PC-9 (cell line): ENCODE results near the gene CASKIN1. TPM values are rescaled to one million over a fixed set of nuclear protein-coding genes. Genes with fewer than 3 reads are reported as not detected.
"Not testable (repeated sequence)": the region's sequence is repeated elsewhere in the genome, so short reads cannot be mapped to it uniquely, and the experiment has no call there.

ENCODE experiments used
- BruUV-seq: library from RNA; stranded (reverse); fragments of 400-500 nt; replicated peaks from 2 replicates; lab custom pipeline; 2021; lab: Mats Ljungman, UMichigan
- CTCF ChIA-PET: fragments of 300-600 bp; sonication (Branson Sonifier 250); formaldehyde crosslinking; loops from one replicate; lab custom pipeline; 2022; ENCODE audit warnings: antibody characterized with exemption; lab: Charles Lee
- POLR2A ChIA-PET: fragments of 300-600 bp; sonication (Branson Sonifier 250); formaldehyde crosslinking; loops from one replicate; lab custom pipeline; 2022; ENCODE audit warnings: antibody characterized with exemption; ENCODE audit not compliant: unreplicated experiment; lab: Charles Lee
- DNase-seq, 2 experiments: peaks; one replicate each; pipeline versions ENCODE4 v3.0.0 to v3.0.0-alpha.2; 2015 to 2022; ENCODE audit warnings: mixed read lengths in 1 of 2
- H2AFZ ChIP-seq: fragments of 200-600 bp; sonication (generic); 2 replicates; pipeline ENCODE4 v1.8.1; 2017; ENCODE audit warnings: antibody characterized with exemption
- H3F3A ChIP-seq: fragments of 200-600 bp; sonication (generic); 2 replicates; pipeline ENCODE4 v1.8.1; 2017; ENCODE audit warnings: antibody characterized with exemption, mild to moderate bottlenecking, low read depth; ENCODE audit not compliant: insufficient read depth
- H3K27ac ChIP-seq: fragments of 200-600 bp; sonication (generic); 2 replicates; pipeline ENCODE4 v1.6.1; 2016; ENCODE audit warnings: mixed run types
- H3K27me3 ChIP-seq: fragments of 200-600 bp; sonication (generic); 2 replicates; pipeline ENCODE4 v1.6.1; 2016; ENCODE audit warnings: low read depth, mixed run types; ENCODE audit not compliant: insufficient read depth
- H3K36me3 ChIP-seq: fragments of 200-600 bp; sonication (generic); 2 replicates; pipeline ENCODE4 v1.6.1; 2016; ENCODE audit warnings: low read depth, mixed run types
- H3K4me1 ChIP-seq: fragments of 200-600 bp; sonication (generic); replicated peaks from 2 replicates; pipeline ENCODE4 v1.6.1; 2016; ENCODE audit warnings: mixed run types; ENCODE audit not compliant: insufficient read depth
- H3K4me2 ChIP-seq: fragments of 200-600 bp; sonication (generic); 2 replicates; pipeline ENCODE4 v1.6.1; 2017; ENCODE audit warnings: mixed run types
- H3K4me3 ChIP-seq: fragments of 200-600 bp; sonication (generic); 2 replicates; pipeline ENCODE4 v1.6.1; 2016; ENCODE audit warnings: mixed run types
- H3K79me2 ChIP-seq: fragments of 200-600 bp; sonication (generic); 2 replicates; pipeline ENCODE4 v1.6.1; 2017; ENCODE audit warnings: low read depth, mixed run types
- H3K9me2 ChIP-seq: fragments of 200-600 bp; sonication (generic); 2 replicates; pipeline ENCODE4 v1.8.1; 2017; ENCODE audit warnings: mild to moderate bottlenecking; ENCODE audit not compliant: insufficient read depth
- H3K9me3 ChIP-seq: fragments of 200-600 bp; sonication (generic); 2 replicates; pipeline ENCODE4 v1.8.1; 2016; ENCODE audit warnings: low read depth; ENCODE audit not compliant: insufficient read depth
- H4K20me1 ChIP-seq: fragments of 200-600 bp; sonication (generic); 2 replicates; pipeline ENCODE4 v1.8.1; 2017; ENCODE audit not compliant: insufficient read depth
- intact Hi-C: fragments of 100-400 bp; cut with micrococcal nuclease; formaldehyde crosslinking; loops from one replicate; pipeline ENCODE4 v1.10.0; 2022; ENCODE audit not compliant: unreplicated experiment
- microRNA-seq: library from miRNA; unstranded; fragments of <30 nt; microRNA quantifications from one replicate; pipeline ENCODE4 v1.2.0, GENCODE V29; 2021; ENCODE audit warnings: borderline number of aligned reads, borderline replicate concordance
- total RNA-seq: library from RNA; stranded (reverse); gene quantifications from 2 replicates; pipeline ENCODE4 v1.2.3, GENCODE V29; 2021

The CASKIN1 gene
- total RNA-seq, 1 experiment from 2014 or later: 2.1 TPM

DNA sequence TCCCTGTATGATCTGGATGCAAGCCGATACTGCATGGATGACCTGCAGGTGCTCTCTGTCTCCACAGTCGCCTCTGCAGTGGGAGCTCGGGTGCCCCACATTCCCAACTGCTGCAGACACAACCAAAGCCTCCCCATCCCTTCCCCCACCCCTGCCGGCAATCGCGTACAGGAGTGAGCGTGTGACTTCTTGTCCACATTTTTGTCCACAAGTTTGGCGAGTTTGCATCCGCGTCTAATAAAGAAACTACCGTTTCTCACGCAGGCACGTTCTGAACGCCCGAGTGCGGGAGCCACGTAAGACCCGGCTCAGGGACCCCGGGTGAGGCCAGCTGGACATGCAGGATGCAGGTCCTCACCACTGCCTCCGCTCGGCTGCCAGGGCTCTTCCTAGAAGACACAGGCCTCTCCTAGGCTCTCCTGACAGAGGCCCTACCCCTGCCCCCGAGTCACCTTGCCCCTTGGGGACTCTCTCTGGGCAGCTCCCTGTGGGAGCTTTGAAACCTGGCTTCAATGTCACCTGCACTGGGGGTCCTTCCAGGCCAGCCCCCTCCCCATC is 66.4 kb downstream of the CASKIN1 start:
- H2AFZ ChIP-seq, BruUV-seq, H4K20me1 ChIP-seq, intact Hi-C loops, H3K4me2 ChIP-seq, H3K27me3 ChIP-seq, H3K9me2 ChIP-seq, H3K4me1 ChIP-seq, POLR2A ChIA-PET, H3K27ac ChIP-seq, H3K36me3 ChIP-seq, H3K4me3 ChIP-seq, H3K79me2 ChIP-seq, DNase-seq, H3K9me3 ChIP-seq, H3F3A ChIP-seq, CTCF ChIA-PET: not testable (repeated sequence)

DNA sequence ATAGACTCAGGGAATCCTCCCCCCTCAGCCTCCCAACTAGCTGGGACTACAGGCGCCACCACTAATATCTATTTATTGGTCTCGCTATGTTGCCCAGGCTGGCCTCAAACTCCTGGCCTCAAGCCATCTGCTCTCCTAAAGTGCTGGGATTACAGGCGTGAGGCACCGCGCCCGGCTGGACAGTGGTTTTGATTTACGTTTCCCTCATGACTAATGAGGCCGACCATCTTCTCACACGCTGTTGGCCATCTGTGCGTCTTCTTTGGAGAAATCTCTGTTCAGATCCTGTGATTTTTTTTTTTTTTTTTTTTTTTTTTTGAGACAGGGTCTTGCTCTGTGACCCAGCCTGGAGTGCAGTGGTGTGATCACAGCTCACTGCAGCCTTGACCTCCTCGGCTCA is 67.2 kb downstream of the CASKIN1 start:
- H3F3A ChIP-seq, H3K4me1 ChIP-seq, intact Hi-C loops, H3K9me3 ChIP-seq, BruUV-seq, H3K27ac ChIP-seq, H3K79me2 ChIP-seq, POLR2A ChIA-PET, H3K27me3 ChIP-seq, H3K36me3 ChIP-seq, CTCF ChIA-PET, H4K20me1 ChIP-seq, H3K9me2 ChIP-seq, DNase-seq, H3K4me3 ChIP-seq, H2AFZ ChIP-seq: not testable (repeated sequence)
- H3K4me2 ChIP-seq: peak overlapping the region; percentile 81; the same call in 1 of the 2 replicates

DNA sequence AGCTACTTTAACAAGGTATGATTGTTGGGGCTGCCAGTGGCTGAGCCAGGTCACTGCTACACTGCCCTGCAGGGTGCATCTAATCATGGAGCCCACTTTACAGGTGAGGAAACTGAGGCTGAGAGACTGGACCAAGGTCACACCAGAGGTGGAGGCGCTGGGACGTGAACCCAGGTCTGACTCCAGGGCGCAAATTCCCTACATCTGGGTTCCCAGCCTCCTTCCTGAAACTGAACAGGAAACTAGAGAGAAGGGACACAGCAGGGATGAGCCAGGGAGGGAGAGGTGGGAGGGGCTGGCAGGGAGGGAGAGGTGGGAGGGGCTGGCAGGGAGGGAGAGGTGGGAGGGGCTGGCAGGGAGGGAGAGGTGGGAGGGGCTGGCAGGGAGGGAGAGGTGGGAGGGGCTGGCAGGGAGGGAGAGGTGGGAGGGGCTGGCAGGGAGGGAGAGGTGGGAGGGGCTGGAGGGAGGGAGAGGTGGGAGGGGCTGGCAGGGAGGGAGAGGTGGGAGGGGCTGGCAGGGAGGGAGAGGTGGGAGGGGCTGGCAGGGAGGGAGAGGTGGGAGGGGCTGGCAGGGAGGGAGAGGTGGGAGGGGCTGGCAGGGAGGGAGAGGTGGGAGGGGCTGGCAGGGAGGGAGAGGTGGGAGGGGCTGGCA is 68.7 kb downstream of the CASKIN1 start:
- H3K36me3 ChIP-seq, H3K4me3 ChIP-seq, CTCF ChIA-PET, intact Hi-C loops, H3K79me2 ChIP-seq, H4K20me1 ChIP-seq, H3K9me3 ChIP-seq, H3K4me2 ChIP-seq, H3K27me3 ChIP-seq, H3K4me1 ChIP-seq, H3F3A ChIP-seq, H2AFZ ChIP-seq, BruUV-seq, H3K27ac ChIP-seq, H3K9me2 ChIP-seq: not testable (repeated sequence)
- POLR2A ChIA-PET: interaction anchor here (0.7 kb wide), 1 partner anchor 105 kb away, joined by 3 read pairs; no protein-coding TSS in a partner anchor
- peak in 1 of 2 experiments; percentile 38 for DNase-seq

Small RNA genes lying within 50 kb of the gene (microRNA-seq; reads per million reads assigned to microRNA genes)
- not detected for gene MIR3180-5
- not detected for gene MIR4516

Other genes starting within 250 kb of the CASKIN1 start
- 0.44 TPM in 1 of 2 replicates, not detected in the other for gene RPL3L, start 241.9 kb downstream of the CASKIN1 start, total RNA-seq
- gene NDUFB10, start 237.1 kb downstream of the CASKIN1 start, total RNA-seq: 181 and 190 TPM in 2 replicates
- 3,808 and 4,468 TPM in 2 replicates for gene RPS2, start 231.8 kb downstream of the CASKIN1 start, total RNA-seq
- not detected in 2 replicates for gene RNF151, start 229.7 kb downstream of the CASKIN1 start, total RNA-seq
- gene TBL3, start 224.6 kb downstream of the CASKIN1 start, total RNA-seq: 51.3 and 66.4 TPM in 2 replicates
- 11.1 and 12.7 TPM in 2 replicates for gene NOXO1, start 215.1 kb downstream of the CASKIN1 start, total RNA-seq
- gene GFER, start 212.4 kb downstream of the CASKIN1 start, total RNA-seq: 59.7 and 63.8 TPM in 2 replicates
- 4.3 and 4.5 TPM in 2 replicates for gene SYNGR3, start 206.6 kb downstream of the CASKIN1 start, total RNA-seq
- gene ZNF598, start 186.8 kb downstream of the CASKIN1 start, total RNA-seq: 68.4 and 72.5 TPM in 2 replicates
- 4.0 and 8.1 TPM in 2 replicates for gene NPW, start 176.8 kb downstream of the CASKIN1 start, total RNA-seq
- 104 and 144 TPM in 2 replicates for gene NHERF2, start 169.7 kb downstream of the CASKIN1 start, total RNA-seq
- 47.3 and 66.6 TPM in 2 replicates for gene NTHL1, start 148.8 kb downstream of the CASKIN1 start, total RNA-seq
- 166 and 170 TPM in 2 replicates for gene TSC2, start 148.6 kb downstream of the CASKIN1 start, total RNA-seq
- gene PKD1, start 60.7 kb downstream of the CASKIN1 start, total RNA-seq: 91.5 and 105 TPM in 2 replicates
- gene RAB26, start 48.0 kb downstream of the CASKIN1 start, total RNA-seq: 29.5 and 31.3 TPM in 2 replicates
- gene TRAF7, start 40.8 kb downstream of the CASKIN1 start, total RNA-seq: 166 and 199 TPM in 2 replicates
- 66.3 and 74.2 TPM in 2 replicates for gene MLST8, start 8.8 kb upstream of the CASKIN1 start, total RNA-seq
- 17.1 and 24.6 TPM in 2 replicates for gene BRICD5, start 14.3 kb upstream of the CASKIN1 start, total RNA-seq
- 20.2 and 23.4 TPM in 2 replicates for gene PGP, start 18.2 kb upstream of the CASKIN1 start, total RNA-seq
- gene E4F1, start 27.0 kb upstream of the CASKIN1 start, total RNA-seq: 38.8 and 41.1 TPM in 2 replicates
- 6.0 and 7.3 TPM in 2 replicates for gene DNASE1L2, start 39.8 kb upstream of the CASKIN1 start, total RNA-seq
- gene ECI1, start 55.0 kb upstream of the CASKIN1 start, total RNA-seq: 131 and 216 TPM in 2 replicates
- 229 and 250 TPM in 2 replicates for gene RNPS1, start 71.5 kb upstream of the CASKIN1 start, total RNA-seq
- 6.2 and 8.0 TPM in 2 replicates for gene ABCA3, start 144.1 kb upstream of the CASKIN1 start, total RNA-seq
- 53.4 and 69.0 TPM in 2 replicates for gene CCNF, start 232.8 kb upstream of the CASKIN1 start, total RNA-seq